Measurements from ENCODE around the gene RNASEH2A. TPM values are rescaled to one million over a fixed set of nuclear protein-coding genes. Genes with fewer than 3 reads are reported as not detected.

The RNASEH2A gene
- total and polyA plus RNA-seq, 2 of the 13 experiments (the other 11 are each of a cell fraction or from before 2014, with no cell fraction given) = 25.1 to 35.8 TPM

GRCh38 chr19:12792051-12792852 is 14.1 kb upstream of the RNASEH2A start (continued):
- TF ChIP-seq ZBTB40 (IDR thresholded peaks at IDR 0.05) (no peak), ZBTB40 (CRISPR knock-in tag; IDR thresholded peaks at IDR 0.05) (peak; percentile 80; the same call in 1 of the 2 replicates), SOX5 (CRISPR knock-in tag; IDR thresholded peaks at IDR 0.05; ENCODE audit: borderline replicate concordance) (no peak; the same call in 1 of the 2 replicates), ZNF775 (CRISPR knock-in tag; IDR thresholded peaks at IDR 0.05; ENCODE audit: borderline replicate concordance) (no peak), ZMYM2 (CRISPR knock-in tag; IDR thresholded peaks at IDR 0.05) (no peak), GATA4 (IDR thresholded peaks at IDR 0.05; ENCODE audit: borderline replicate concordance, low read depth) (no peak), ISX (CRISPR knock-in tag; conservative IDR thresholded peaks at IDR 0.05) (0 out of 2 replicates have a peak, but pooled peaks have one; percentile 47), TP53 (CRISPR knock-in tag; conservative IDR thresholded peaks at IDR 0.05) (0 out of 2 replicates have a peak, but pooled peaks have one; percentile 37), ZNF567 (CRISPR knock-in tag; IDR thresholded peaks at IDR 0.05; ENCODE audit: borderline replicate concordance) (no peak), MYC (CRISPR knock-in tag; IDR thresholded peaks at IDR 0.05; ENCODE audit: borderline replicate concordance) (peak; percentile 85), STAT5B (CRISPR knock-in tag; IDR thresholded peaks at IDR 0.05) (no peak), ZC3H4 (CRISPR knock-in tag; IDR thresholded peaks at IDR 0.05; ENCODE audit: borderline replicate concordance) (no peak), ZNF597 (CRISPR knock-in tag; IDR thresholded peaks at IDR 0.05) (no peak), DRAP1 (CRISPR knock-in tag; IDR thresholded peaks at IDR 0.05) (no peak)
- TF ChIP-seq, protein P1, sequence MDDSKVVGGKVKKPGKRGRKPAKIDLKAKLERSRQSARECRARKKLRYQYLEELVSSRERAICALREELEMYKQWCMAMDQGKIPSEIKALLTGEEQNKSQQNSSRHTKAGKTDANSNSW (CRISPR knock-in tag; IDR thresholded peaks at IDR 0.05; ENCODE audit: borderline replicate concordance) = no peak
- TF ChIP-seq, protein P2, sequence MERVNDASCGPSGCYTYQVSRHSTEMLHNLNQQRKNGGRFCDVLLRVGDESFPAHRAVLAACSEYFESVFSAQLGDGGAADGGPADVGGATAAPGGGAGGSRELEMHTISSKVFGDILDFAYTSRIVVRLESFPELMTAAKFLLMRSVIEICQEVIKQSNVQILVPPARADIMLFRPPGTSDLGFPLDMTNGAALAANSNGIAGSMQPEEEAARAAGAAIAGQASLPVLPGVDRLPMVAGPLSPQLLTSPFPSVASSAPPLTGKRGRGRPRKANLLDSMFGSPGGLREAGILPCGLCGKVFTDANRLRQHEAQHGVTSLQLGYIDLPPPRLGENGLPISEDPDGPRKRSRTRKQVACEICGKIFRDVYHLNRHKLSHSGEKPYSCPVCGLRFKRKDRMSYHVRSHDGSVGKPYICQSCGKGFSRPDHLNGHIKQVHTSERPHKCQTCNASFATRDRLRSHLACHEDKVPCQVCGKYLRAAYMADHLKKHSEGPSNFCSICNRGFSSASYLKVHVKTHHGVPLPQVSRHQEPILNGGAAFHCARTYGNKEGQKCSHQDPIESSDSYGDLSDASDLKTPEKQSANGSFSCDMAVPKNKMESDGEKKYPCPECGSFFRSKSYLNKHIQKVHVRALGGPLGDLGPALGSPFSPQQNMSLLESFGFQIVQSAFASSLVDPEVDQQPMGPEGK (CRISPR knock-in tag; IDR thresholded peaks at IDR 0.05) = peak; percentile 49
